ENCODE data around the gene ECEL1.
A peak's percentile ranks its signal among the peaks of the same experiment; 100 is the strongest.
"Not testable (repeated sequence)": the region's sequence is repeated elsewhere in the genome, so short reads cannot be mapped to it uniquely, and the experiment has no call there.

The ECEL1 gene

GRCh38 chr2:232449964-232450363 is 37.7 kb downstream of the ECEL1 start:
- DNase-seq (ENCODE audit: low spot score in 2 of 2) = no peak
- no peak overlapping the region for H3K4me3 Mint-ChIP-seq
- H3K4me1 Mint-ChIP-seq = no peaks in the 10 kb centered on the region
- H3K27ac Mint-ChIP-seq = peak overlapping the region; percentile 26
- no peak for ATAC-seq
- no peaks in the 10 kb centered on the region for H3K9me3 Mint-ChIP-seq
- H3K36me3 Mint-ChIP-seq = no peaks in the 10 kb centered on the region

- Mint-ChIP-seq H3K36me3 (no peaks in the 10 kb centered on the region), H3K4me3 (no peak overlapping the region), H3K9me3 (no peaks in the 10 kb centered on the region), H3K27ac (no peak overlapping the region), H3K4me1 (no peaks in the 10 kb centered on the region)
- ATAC-seq (no peak), DNase-seq (ENCODE audit: low spot score in 2 of 2) (no peak)
Measured at GRCh38 chr2:232448304-232448690, 39.3 kb downstream of the ECEL1 start.

GRCh38 chr2:232447638-232448303 is 39.9 kb downstream of the ECEL1 start:
- ATAC-seq = no peak
- Mint-ChIP-seq H3K9me3 (no peaks in the 10 kb centered on the region), H3K27ac (peak overlapping the region; percentile 10), H3K36me3 (no peaks in the 10 kb centered on the region), H3K4me3 (no peak overlapping the region), H3K4me1 (no peaks in the 10 kb centered on the region)
- no peak for DNase-seq (ENCODE audit: low spot score in 2 of 2)

GRCh38 chr2:232447091-232447620 is 40.5 kb downstream of the ECEL1 start:
- no peaks in the 10 kb centered on the region for H3K4me1 Mint-ChIP-seq
- peak overlapping the region; percentile 10 for H3K27ac Mint-ChIP-seq
- H3K4me3 Mint-ChIP-seq = no peak overlapping the region
- H3K9me3 Mint-ChIP-seq = no peaks in the 10 kb centered on the region
- DNase-seq (ENCODE audit: low spot score in 2 of 2) (no peak), ATAC-seq (no peak)
- H3K36me3 Mint-ChIP-seq = no peaks in the 10 kb centered on the region

- H3K4me1 Mint-ChIP-seq; DNase-seq (ENCODE audit: low spot score in 2 of 2); H3K4me3 Mint-ChIP-seq; H3K27ac Mint-ChIP-seq; H3K9me3 Mint-ChIP-seq; H3K36me3 Mint-ChIP-seq: not testable (repeated sequence)
- peak; percentile 39 for ATAC-seq
Measured at GRCh38 chr2:232446266-232446777, 41.3 kb downstream of the ECEL1 start.

GRCh38 chr2:232445149-232445885 is 42.3 kb downstream of the ECEL1 start:
- not testable (repeated sequence) for H3K36me3 Mint-ChIP-seq; H3K4me3 Mint-ChIP-seq; ATAC-seq; H3K4me1 Mint-ChIP-seq; H3K27ac Mint-ChIP-seq; DNase-seq (ENCODE audit: low spot score in 2 of 2); H3K9me3 Mint-ChIP-seq

GRCh38 chr2:232444409-232445148 is 43.1 kb downstream of the ECEL1 start:
- no peaks in the 10 kb centered on the region for H3K9me3 Mint-ChIP-seq
- ATAC-seq (peak; percentile 68), DNase-seq (ENCODE audit: low spot score in 2 of 2) (peak; percentile 63 to 83)
- H3K27ac Mint-ChIP-seq = no peak overlapping the region
- H3K36me3 Mint-ChIP-seq = no peaks in the 10 kb centered on the region
- H3K4me1 Mint-ChIP-seq = peaks cover 10% of the 10 kb centered on the region
- H3K4me3 Mint-ChIP-seq = no peak overlapping the region

- not testable (repeated sequence) for DNase-seq (ENCODE audit: low spot score in 2 of 2); H3K27ac Mint-ChIP-seq; ATAC-seq; H3K9me3 Mint-ChIP-seq; H3K4me3 Mint-ChIP-seq; H3K36me3 Mint-ChIP-seq
- peaks cover 10% of the 10 kb centered on the region for H3K4me1 Mint-ChIP-seq
Measured at GRCh38 chr2:232443669-232444408, 43.8 kb downstream of the ECEL1 start.

GRCh38 chr2:232443047-232443446 is 44.6 kb downstream of the ECEL1 start:
- H3K36me3 Mint-ChIP-seq; H3K27ac Mint-ChIP-seq; H3K9me3 Mint-ChIP-seq; DNase-seq (ENCODE audit: low spot score in 2 of 2); H3K4me3 Mint-ChIP-seq; ATAC-seq: not testable (repeated sequence)
- peaks cover 10% of the 10 kb centered on the region for H3K4me1 Mint-ChIP-seq

- H3K4me1 Mint-ChIP-seq = peaks cover 10% of the 10 kb centered on the region
- DNase-seq (ENCODE audit: low spot score in 2 of 2); H3K27ac Mint-ChIP-seq; H3K4me3 Mint-ChIP-seq; ATAC-seq; H3K36me3 Mint-ChIP-seq; H3K9me3 Mint-ChIP-seq: not testable (repeated sequence)
Measured at GRCh38 chr2:232442431-232442830, 45.2 kb downstream of the ECEL1 start.

GRCh38 chr2:232441922-232442321 is 45.7 kb downstream of the ECEL1 start:
- ATAC-seq; H3K36me3 Mint-ChIP-seq; DNase-seq (ENCODE audit: low spot score in 2 of 2); H3K27ac Mint-ChIP-seq; H3K4me3 Mint-ChIP-seq; H3K9me3 Mint-ChIP-seq: not testable (repeated sequence)
- peaks cover 10% of the 10 kb centered on the region for H3K4me1 Mint-ChIP-seq

GRCh38 chr2:232441147-232441651 is 46.4 kb downstream of the ECEL1 start:
- ATAC-seq (no peak), DNase-seq (ENCODE audit: low spot score in 2 of 2) (no peak)
- H3K36me3 Mint-ChIP-seq = no peaks in the 10 kb centered on the region
- no peaks in the 10 kb centered on the region for H3K9me3 Mint-ChIP-seq
- no peak overlapping the region for H3K4me3 Mint-ChIP-seq
- peaks cover 10% of the 10 kb centered on the region for H3K4me1 Mint-ChIP-seq
- H3K27ac Mint-ChIP-seq = no peak overlapping the region

- peaks cover 10% of the 10 kb centered on the region for H3K4me1 Mint-ChIP-seq
- ATAC-seq = peak; percentile 80
- H3K36me3 Mint-ChIP-seq, H3K27ac Mint-ChIP-seq, H3K9me3 Mint-ChIP-seq, H3K4me3 Mint-ChIP-seq: not testable (repeated sequence)
- peak; percentile 90 to 96 for DNase-seq (ENCODE audit: low spot score in 2 of 2)
Measured at GRCh38 chr2:232440220-232441018, 47.2 kb downstream of the ECEL1 start.

GRCh38 chr2:232439758-232440135 is 47.9 kb downstream of the ECEL1 start:
- H3K4me3 Mint-ChIP-seq = no peak overlapping the region
- H3K27ac Mint-ChIP-seq = no peak overlapping the region
- H3K36me3 Mint-ChIP-seq = no peaks in the 10 kb centered on the region
- ATAC-seq (no peak), DNase-seq (ENCODE audit: low spot score in 2 of 2) (no peak)
- H3K9me3 Mint-ChIP-seq = no peaks in the 10 kb centered on the region
- H3K4me1 Mint-ChIP-seq = peaks cover 10% of the 10 kb centered on the region
